ENCODE results near the gene CFAP107. TPM values are rescaled to one million over a fixed set of nuclear protein-coding genes. Genes with fewer than 3 reads are reported as not detected.

CFAP107 gene, protein sequence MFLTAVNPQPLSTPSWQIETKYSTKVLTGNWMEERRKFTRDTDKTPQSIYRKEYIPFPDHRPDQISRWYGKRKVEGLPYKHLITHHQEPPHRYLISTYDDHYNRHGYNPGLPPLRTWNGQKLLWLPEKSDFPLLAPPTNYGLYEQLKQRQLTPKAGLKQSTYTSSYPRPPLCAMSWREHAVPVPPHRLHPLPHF
- not detected for total RNA-seq

GRCh38 chr1:12745992-12746323, at the start of gene CFAP107:
CFAP107 (plus strand) TSS chr1:12746200; CDS start chr1:12746431, 231 bp downstream.
- no peak for DNase-seq (ENCODE audit: extremely low spot score in 2 of 2)
- intact Hi-C loops (cut with DNase I), result no loop called here
- H3K27ac ChIP-seq, result no peak within 1 kb of the TSS
- TF ChIP-seq POLR2A (IDR thresholded peaks at IDR 0.05) (no peak), POLR2AphosphoS5 (IDR thresholded peaks at IDR 0.05; ENCODE audit: insufficient read depth in 1 of 2, low read depth in 1 of 2) (no peak), CTCF (IDR thresholded peaks at IDR 0.05) (no peak)
- H3K27me3 ChIP-seq, result no peaks in the 10 kb centered on the region
- H3K4me3 ChIP-seq, result no peak within 1 kb of the TSS
- no peaks in the 10 kb centered on the region for H3K36me3 ChIP-seq
- no peaks in the 10 kb centered on the region for H3K4me1 ChIP-seq
- H3K9me3 ChIP-seq, result no peaks in the 10 kb centered on the region

GRCh38 chr1:12696658-12697057, 49.3 kb upstream of the CFAP107 start:
- TF ChIP-seq POLR2A (IDR thresholded peaks at IDR 0.05) (no peak), CTCF (IDR thresholded peaks at IDR 0.05) (no peak), POLR2AphosphoS5 (IDR thresholded peaks at IDR 0.05; ENCODE audit: insufficient read depth in 1 of 2, low read depth in 1 of 2) (no peak)
- Histone ChIP-seq H3K27me3 (no peaks in the 10 kb centered on the region), H3K36me3 (no peaks in the 10 kb centered on the region), H3K9me3 (no peaks in the 10 kb centered on the region), H3K4me3 (no peak overlapping the region), H3K4me1 (no peaks in the 10 kb centered on the region), H3K27ac (no peak overlapping the region)
- DNase-seq (ENCODE audit: extremely low spot score in 2 of 2), result no peak
- intact Hi-C loops (cut with DNase I), result no loop called here

GRCh38 chr1:12697397-12697796, 48.6 kb upstream of the CFAP107 start:
- Histone ChIP-seq H3K9me3 (no peaks in the 10 kb centered on the region), H3K36me3 (no peaks in the 10 kb centered on the region), H3K27ac (no peak overlapping the region), H3K4me1 (no peaks in the 10 kb centered on the region), H3K27me3 (no peaks in the 10 kb centered on the region), H3K4me3 (no peak overlapping the region)
- intact Hi-C loops (cut with DNase I), result no loop called here
- TF ChIP-seq CTCF (IDR thresholded peaks at IDR 0.05), result no peak
- TF ChIP-seq POLR2AphosphoS5 (IDR thresholded peaks at IDR 0.05; ENCODE audit: insufficient read depth in 1 of 2, low read depth in 1 of 2), result no peak
- no peak for TF ChIP-seq POLR2A (IDR thresholded peaks at IDR 0.05)
- DNase-seq (ENCODE audit: extremely low spot score in 2 of 2), result no peak

DNA sequence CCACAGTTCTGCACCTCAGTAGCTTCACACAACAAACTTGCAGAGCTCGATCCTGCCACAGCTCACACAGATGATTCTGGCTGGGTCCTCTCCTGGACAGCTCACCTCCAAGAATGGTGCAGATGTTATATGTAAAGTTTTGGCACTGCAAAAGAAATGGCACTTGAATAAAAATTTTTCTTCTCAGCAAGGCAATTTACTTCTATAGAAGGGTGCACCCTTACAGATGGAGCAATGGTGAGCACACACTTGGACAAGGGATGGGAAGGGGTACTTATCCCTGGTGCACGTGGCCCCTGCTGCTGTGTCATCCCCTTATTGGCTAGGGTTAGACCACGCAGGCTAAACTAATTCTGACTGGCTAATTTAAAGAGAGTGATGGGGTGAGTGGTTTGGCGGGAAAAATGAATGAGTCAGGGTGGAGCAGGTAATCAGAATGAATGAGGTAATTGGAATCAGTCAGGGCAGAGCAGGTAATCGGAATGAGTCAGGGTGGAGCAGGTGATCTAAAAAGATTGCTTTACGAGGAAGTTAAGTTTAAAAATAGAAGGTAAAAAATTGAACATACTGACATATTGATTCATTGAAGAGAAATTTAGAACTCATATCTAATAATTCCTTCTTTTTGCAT, 42.1 kb upstream of the CFAP107 start:
- Histone ChIP-seq H3K9me3 (no peaks in the 10 kb centered on the region), H3K4me1 (no peaks in the 10 kb centered on the region), H3K36me3 (no peaks in the 10 kb centered on the region), H3K27me3 (no peaks in the 10 kb centered on the region), H3K4me3 (no peak overlapping the region), H3K27ac (no peak overlapping the region)
- TF ChIP-seq POLR2A (IDR thresholded peaks at IDR 0.05) (no peak), CTCF (IDR thresholded peaks at IDR 0.05) (no peak), POLR2AphosphoS5 (IDR thresholded peaks at IDR 0.05; ENCODE audit: insufficient read depth in 1 of 2, low read depth in 1 of 2) (no peak)
- DNase-seq (ENCODE audit: extremely low spot score in 2 of 2), result no peak
- intact Hi-C loops (cut with DNase I), result no loop called here

- Histone ChIP-seq H3K9me3 (no peaks in the 10 kb centered on the region), H3K27me3 (no peaks in the 10 kb centered on the region), H3K36me3 (no peaks in the 10 kb centered on the region), H3K27ac (no peak overlapping the region), H3K4me3 (no peak overlapping the region), H3K4me1 (no peaks in the 10 kb centered on the region)
- intact Hi-C loops (cut with DNase I), result no loop called here
- TF ChIP-seq CTCF (IDR thresholded peaks at IDR 0.05) (no peak), POLR2AphosphoS5 (IDR thresholded peaks at IDR 0.05; ENCODE audit: insufficient read depth in 1 of 2, low read depth in 1 of 2) (no peak), POLR2A (IDR thresholded peaks at IDR 0.05) (no peak)
- DNase-seq (ENCODE audit: extremely low spot score in 2 of 2), result no peak
Observed at GRCh38 chr1:12706061-12706460, 39.9 kb upstream of the CFAP107 start.
